PC-9 (cell line): ENCODE results near the gene PIPOX. TPM values are rescaled to one million over a fixed set of nuclear protein-coding genes. Genes with fewer than 3 reads are reported as not detected.

Source experiments
- BruUV-seq: library from RNA; stranded (reverse); fragments of 400-500 nt; replicated peaks from 2 replicates; lab custom pipeline; 2021; lab: Mats Ljungman, UMichigan
- CTCF ChIA-PET: fragments of 300-600 bp; sonication (Branson Sonifier 250); formaldehyde crosslinking; loops from one replicate; lab custom pipeline; 2022; ENCODE audit warnings: antibody characterized with exemption; lab: Charles Lee
- POLR2A ChIA-PET: fragments of 300-600 bp; sonication (Branson Sonifier 250); formaldehyde crosslinking; loops from one replicate; lab custom pipeline; 2022; ENCODE audit warnings: antibody characterized with exemption; ENCODE audit not compliant: unreplicated experiment; lab: Charles Lee
- DNase-seq, 2 experiments: peaks; one replicate each; pipeline versions ENCODE4 v3.0.0 to v3.0.0-alpha.2; 2015 to 2022; ENCODE audit warnings: mixed read lengths in 1 of 2
- H2AFZ ChIP-seq: fragments of 200-600 bp; sonication (generic); 2 replicates; pipeline ENCODE4 v1.8.1; 2017; ENCODE audit warnings: antibody characterized with exemption
- H3F3A ChIP-seq: fragments of 200-600 bp; sonication (generic); 2 replicates; pipeline ENCODE4 v1.8.1; 2017; ENCODE audit warnings: antibody characterized with exemption, mild to moderate bottlenecking, low read depth; ENCODE audit not compliant: insufficient read depth
- H3K27ac ChIP-seq: fragments of 200-600 bp; sonication (generic); 2 replicates; pipeline ENCODE4 v1.6.1; 2016; ENCODE audit warnings: mixed run types
- H3K27me3 ChIP-seq: fragments of 200-600 bp; sonication (generic); 2 replicates; pipeline ENCODE4 v1.6.1; 2016; ENCODE audit warnings: low read depth, mixed run types; ENCODE audit not compliant: insufficient read depth
- H3K36me3 ChIP-seq: fragments of 200-600 bp; sonication (generic); 2 replicates; pipeline ENCODE4 v1.6.1; 2016; ENCODE audit warnings: low read depth, mixed run types
- H3K4me1 ChIP-seq: fragments of 200-600 bp; sonication (generic); replicated peaks from 2 replicates; pipeline ENCODE4 v1.6.1; 2016; ENCODE audit warnings: mixed run types; ENCODE audit not compliant: insufficient read depth
- H3K4me2 ChIP-seq: fragments of 200-600 bp; sonication (generic); 2 replicates; pipeline ENCODE4 v1.6.1; 2017; ENCODE audit warnings: mixed run types
- H3K4me3 ChIP-seq: fragments of 200-600 bp; sonication (generic); 2 replicates; pipeline ENCODE4 v1.6.1; 2016; ENCODE audit warnings: mixed run types
- H3K79me2 ChIP-seq: fragments of 200-600 bp; sonication (generic); 2 replicates; pipeline ENCODE4 v1.6.1; 2017; ENCODE audit warnings: low read depth, mixed run types
- H3K9me2 ChIP-seq: fragments of 200-600 bp; sonication (generic); 2 replicates; pipeline ENCODE4 v1.8.1; 2017; ENCODE audit warnings: mild to moderate bottlenecking; ENCODE audit not compliant: insufficient read depth
- H3K9me3 ChIP-seq: fragments of 200-600 bp; sonication (generic); 2 replicates; pipeline ENCODE4 v1.8.1; 2016; ENCODE audit warnings: low read depth; ENCODE audit not compliant: insufficient read depth
- H4K20me1 ChIP-seq: fragments of 200-600 bp; sonication (generic); 2 replicates; pipeline ENCODE4 v1.8.1; 2017; ENCODE audit not compliant: insufficient read depth
- CTCF ChIP-seq: fragments of 200-600 bp; sonication (generic); conservative IDR thresholded peaks from 2 replicates; pipeline ENCODE4 v1.6.1; 2017; ENCODE audit warnings: mixed run types, antibody characterized with exemption, mild to moderate bottlenecking, moderate library complexity
- EZH2 ChIP-seq: fragments of 200-600 bp; sonication (generic); IDR thresholded peaks from 2 replicates; pipeline ENCODE4 v1.8.0; 2017; ENCODE audit warnings: antibody characterized with exemption, low read depth
- intact Hi-C: fragments of 100-400 bp; cut with micrococcal nuclease; formaldehyde crosslinking; loops from one replicate; pipeline ENCODE4 v1.10.0; 2022; ENCODE audit not compliant: unreplicated experiment
- total RNA-seq: library from RNA; stranded (reverse); gene quantifications from 2 replicates; pipeline ENCODE4 v1.2.3, GENCODE V29; 2021

Gene PIPOX
- total RNA-seq, 1 experiment from 2014 or later: 2.8 TPM

GRCh38 chr17:29066606-29067005 is 23.7 kb downstream of the PIPOX start:
- BruUV-seq: no TSS peak
- intact Hi-C loops: no loop called here
- POLR2A ChIA-PET: no interaction called here

GRCh38 chr17:29068818-29069217 is 25.9 kb downstream of the PIPOX start:
- H3K9me2 ChIP-seq: no peaks in the 10 kb centered on the region
- H3K79me2 ChIP-seq: no peaks in the 10 kb centered on the region
- TF ChIP-seq CTCF (no peak), EZH2 (no peak)
- H3K9me3 ChIP-seq: no peaks in the 10 kb centered on the region
- ChIA-PET POLR2A (interaction anchor here (0.7 kb wide), 1 partner anchor 498 kb away, joined by 6 read pairs; the partner anchor contains the start of gene PIGS), CTCF (no interaction called here)
- H2AFZ ChIP-seq: no peak overlapping the region
- H3F3A ChIP-seq: peaks cover 17% of the 10 kb centered on the region
- DNase-seq: no peak
- H3K4me3 ChIP-seq: no peak overlapping the region
- no peaks in the 10 kb centered on the region for H3K36me3 ChIP-seq
- H3K27ac ChIP-seq: no peak overlapping the region
- no TSS peak for BruUV-seq
- no peaks in the 10 kb centered on the region for H3K4me1 ChIP-seq
- H3K4me2 ChIP-seq: no peak overlapping the region
- no peaks in the 10 kb centered on the region for H3K27me3 ChIP-seq
- H4K20me1 ChIP-seq: no peaks in the 10 kb centered on the region
- intact Hi-C loops: no loop called here

More at GRCh38 chr17:29066606-29067005, 23.7 kb downstream of the PIPOX start:
- Histone ChIP-seq H4K20me1 (no peaks in the 10 kb centered on the region), H3K4me2 (no peak overlapping the region), H3K27me3 (no peaks in the 10 kb centered on the region), H3F3A (peaks cover 10% of the 10 kb centered on the region), H3K79me2 (no peaks in the 10 kb centered on the region), H2AFZ (no peak overlapping the region), H3K4me1 (no peaks in the 10 kb centered on the region), H3K9me3 (no peaks in the 10 kb centered on the region), H3K36me3 (no peaks in the 10 kb centered on the region), H3K9me2 (no peaks in the 10 kb centered on the region), H3K27ac (no peak overlapping the region), H3K4me3 (no peak overlapping the region)
- DNase-seq: no peak
- TF ChIP-seq CTCF: no peak
- CTCF ChIA-PET: no interaction called here

GRCh38 chr17:29069526-29070041 is 26.6 kb downstream of the PIPOX start:
- CTCF ChIA-PET: interaction anchor here (0.6 kb wide), 1 partner anchor 9 kb away, joined by 3 read pairs; no protein-coding TSS in a partner anchor
- TF ChIP-seq EZH2: no peak
- no peak for TF ChIP-seq CTCF
- Histone ChIP-seq H3K27me3 (no peaks in the 10 kb centered on the region), H3K79me2 (no peaks in the 10 kb centered on the region), H3F3A (peaks cover 17% of the 10 kb centered on the region), H3K9me3 (no peaks in the 10 kb centered on the region), H3K9me2 (no peaks in the 10 kb centered on the region), H3K4me3 (no peak overlapping the region), H3K36me3 (no peaks in the 10 kb centered on the region), H4K20me1 (no peaks in the 10 kb centered on the region), H3K27ac (no peak overlapping the region), H3K4me2 (no peak overlapping the region), H2AFZ (no peak overlapping the region), H3K4me1 (no peaks in the 10 kb centered on the region)
- no peak for DNase-seq
- POLR2A ChIA-PET: no interaction called here
- BruUV-seq: no TSS peak
- intact Hi-C loops: no loop called here
